Neutrophil (primary cell): ENCODE results near the gene AKAP6.

Source experiments
- H3K27ac ChIP-seq: fragments of 200-600 bp; sonication (generic); 2 replicates; pipeline ENCODE4 v1.5.1; 2016; ENCODE audit warnings: mild to moderate bottlenecking, moderate library complexity
- H3K27me3 ChIP-seq: fragments of 200-600 bp; sonication (generic); 2 replicates; pipeline ENCODE4 v1.6.0; 2016; ENCODE audit warnings: mild to moderate bottlenecking
- H3K36me3 ChIP-seq: fragments of 200-600 bp; sonication (generic); 2 replicates; pipeline ENCODE4 v1.5.1; 2017
- H3K4me1 ChIP-seq, 2 experiments: fragments of 200-600 bp in 1 of 2; sonication (generic) in 1 of 2; 1 replicate in 1 of 2; 2 replicates in 1 of 2; pipeline versions ENCODE4 v1.5.1 to v1.6.1; 2013 to 2016; ENCODE audit warnings: low read depth in 1 of 2, low read length in 1 of 2, mild to moderate bottlenecking in 1 of 2, moderate library complexity in 1 of 2; ENCODE audit not compliant: control insufficient read depth in 1 of 2, insufficient read depth in 1 of 2
- H3K4me3 ChIP-seq, 2 experiments: fragments of 200-600 bp in 1 of 2; sonication (generic) in 1 of 2; 1 replicate in 1 of 2; 2 replicates in 1 of 2; pipeline ENCODE4 v1.5.1; 2013 to 2016; ENCODE audit warnings: low read depth in 1 of 2, low read length in 1 of 2, mild to moderate bottlenecking in 1 of 2, moderate library complexity in 1 of 2
- H3K9me3 ChIP-seq: fragments of 200-600 bp; sonication (generic); 2 replicates; pipeline ENCODE4 v1.5.1; 2016
- CTCF ChIP-seq: fragments of 200-600 bp; sonication (generic); IDR thresholded peaks from 2 replicates; pipeline ENCODE4 v1.5.1; 2016; ENCODE audit warnings: antibody characterized with exemption

AKAP6 gene

GRCh38 chr14:32565256-32565655 lies 236.2 kb downstream of the AKAP6 start:
- Histone ChIP-seq H3K27me3 (no peaks in the 10 kb centered on the region), H3K27ac (no peak overlapping the region), H3K36me3 (no peaks in the 10 kb centered on the region), H3K4me1 (no peaks in the 10 kb centered on the region), H3K9me3 (no peaks in the 10 kb centered on the region), H3K4me3 (no peak overlapping the region)
- TF ChIP-seq CTCF: no peak

DNA sequence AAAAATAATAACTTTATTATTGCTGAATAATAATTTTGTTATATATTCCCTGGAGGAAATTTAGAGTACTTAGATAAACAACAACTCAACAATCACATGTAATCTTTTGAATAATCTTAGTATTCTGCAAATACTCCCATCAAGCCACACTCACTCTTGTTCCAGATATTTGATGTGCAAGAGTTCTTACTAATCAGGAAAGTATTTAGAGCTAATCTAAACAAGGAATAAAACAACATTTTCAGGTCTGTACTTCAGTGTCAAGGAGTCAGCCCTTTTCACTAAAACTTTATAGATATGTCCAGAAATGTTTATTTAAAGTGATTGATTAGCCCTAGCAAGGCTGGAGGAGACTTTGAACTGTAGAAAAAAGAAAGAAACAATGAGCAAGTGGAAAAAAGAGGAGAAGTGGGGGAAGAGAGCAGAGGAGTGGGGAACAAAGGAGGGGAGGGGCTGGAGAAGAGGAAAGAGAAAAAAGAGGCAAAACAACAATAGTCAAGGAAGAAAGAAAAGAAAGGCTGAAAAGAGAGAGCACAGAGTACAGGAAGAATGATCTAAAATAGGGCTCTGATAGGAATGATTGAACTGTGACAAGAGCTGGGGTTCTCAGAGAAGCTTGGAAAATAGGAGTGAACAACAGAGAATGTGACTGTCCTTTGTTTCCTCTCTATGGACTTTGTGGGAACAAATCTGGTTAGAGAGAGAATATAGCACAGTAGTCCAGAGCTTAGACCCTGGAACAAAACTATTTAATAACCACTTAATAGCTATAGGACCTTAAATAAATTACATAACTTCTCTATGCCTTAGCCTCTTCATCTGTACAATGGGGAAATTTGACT lies 238.7 kb downstream of the AKAP6 start:
- Histone ChIP-seq H3K9me3 (no peaks in the 10 kb centered on the region), H3K4me3 (no peak overlapping the region), H3K4me1 (no peaks in the 10 kb centered on the region), H3K27ac (no peak overlapping the region), H3K36me3 (no peaks in the 10 kb centered on the region), H3K27me3 (no peaks in the 10 kb centered on the region)
- no peak for TF ChIP-seq CTCF

- no peaks in the 10 kb centered on the region for H3K36me3 ChIP-seq
- H3K9me3 ChIP-seq: no peaks in the 10 kb centered on the region
- no peak for TF ChIP-seq CTCF
These were observed 242.5 kb downstream of the AKAP6 start for GRCh38 chr14:32571551-32571950.

GRCh38 chr14:32571995-32572866 lies 243.1 kb downstream of the AKAP6 start:
- Histone ChIP-seq H3K27ac (no peak overlapping the region), H3K4me1 (no peaks in the 10 kb centered on the region), H3K36me3 (no peaks in the 10 kb centered on the region), H3K27me3 (peaks cover 3% of the 10 kb centered on the region), H3K4me3 (no peak overlapping the region), H3K9me3 (no peaks in the 10 kb centered on the region)
- no peak for TF ChIP-seq CTCF

More at GRCh38 chr14:32571551-32571950, 242.5 kb downstream of the AKAP6 start:
- H3K4me3 ChIP-seq: no peak overlapping the region
- no peak overlapping the region for H3K27ac ChIP-seq
- H3K27me3 ChIP-seq: peaks cover 3% of the 10 kb centered on the region
- H3K4me1 ChIP-seq: no peaks in the 10 kb centered on the region

DNA sequence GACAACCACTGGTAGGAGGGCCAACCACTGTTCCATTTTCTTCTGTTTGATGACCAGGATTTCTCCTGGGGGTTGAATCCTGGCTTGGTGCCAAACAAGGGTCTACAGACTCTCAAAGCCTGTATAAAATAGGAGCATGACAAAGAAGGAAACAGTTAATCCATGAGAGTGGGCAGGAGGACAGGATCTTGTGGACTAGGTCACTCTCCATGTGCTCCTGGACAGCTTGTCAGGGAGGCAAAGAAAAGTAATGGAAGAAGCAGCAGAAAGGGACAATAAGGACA lies 243.7 kb downstream of the AKAP6 start:
- Histone ChIP-seq H3K9me3 (no peaks in the 10 kb centered on the region), H3K4me1 (no peaks in the 10 kb centered on the region), H3K4me3 (no peak overlapping the region), H3K27me3 (peaks cover 3% of the 10 kb centered on the region), H3K36me3 (no peaks in the 10 kb centered on the region), H3K27ac (no peak overlapping the region)
- no peak for TF ChIP-seq CTCF
